ENCODE results near the gene MEX3B.

GRCh38 chr15:82036461-82036860 lies 9.4 kb downstream of the MEX3B start:
- TF ChIP-seq EZH2 (IDR thresholded peaks at IDR 0.05; ENCODE audit: insufficient read depth, low read length) (no peak), CTCF (IDR thresholded peaks at IDR 0.05; ENCODE audit: insufficient read depth, low read depth, low read length) (no peak)

Measured in astrocyte (in vitro differentiated cells and primary cell).